T-helper 2 cell treated with Interferon-gamma antibody and Interleukin-4, amounts not matched to agents 5 μg/mL and 100 μg/mL, for 36 hours (primary cell): ENCODE results near the gene PELO.

ENCODE experiments used
- DNase-seq: peaks from one replicate; pipeline ENCODE4 v3.0.0; 2021; ENCODE audit warnings: low spot score
- H3K27ac Mint-ChIP-seq: one replicate; pipeline ENCODE4 v1.8.0; 2021; ENCODE audit warnings: mild to moderate bottlenecking, mixed read lengths
- H3K27me3 Mint-ChIP-seq: one replicate; pipeline ENCODE4 v1.8.0; 2021; ENCODE audit warnings: low read depth, mixed read lengths
- H3K36me3 Mint-ChIP-seq: one replicate; pipeline ENCODE4 v1.8.0; 2021; ENCODE audit warnings: low read depth, mixed read lengths
- H3K4me1 Mint-ChIP-seq: one replicate; pipeline ENCODE4 v1.8.0; 2021; ENCODE audit warnings: low read depth, mixed read lengths
- H3K4me3 Mint-ChIP-seq: one replicate; pipeline ENCODE4 v1.8.0; 2022; ENCODE audit warnings: mild to moderate bottlenecking, moderate library complexity, mixed read lengths
- H3K9me3 Mint-ChIP-seq: one replicate; pipeline ENCODE4 v1.8.0; 2021; ENCODE audit warnings: mixed read lengths

PELO gene

DNA sequence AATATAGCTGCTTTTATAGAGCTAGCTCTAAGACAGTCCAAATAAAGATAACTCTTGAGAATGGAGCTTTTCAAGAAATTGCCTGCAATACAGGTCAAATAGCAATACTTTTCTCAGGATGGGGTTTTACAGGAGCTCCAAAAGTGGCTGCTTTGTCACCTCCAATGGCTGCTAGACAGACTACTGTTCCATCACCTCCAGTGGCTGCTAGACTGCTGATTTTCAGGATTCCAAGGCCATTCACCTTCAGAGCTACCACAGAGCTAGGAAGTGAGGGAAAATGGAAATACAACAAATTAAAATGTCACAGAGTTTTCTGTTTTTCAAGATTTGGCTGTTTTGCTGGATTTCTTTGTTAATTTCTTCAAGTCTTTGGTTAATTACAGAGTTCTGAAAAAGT is 8.5 kb upstream of the PELO start:
- Mint-ChIP-seq H3K27ac (no peak overlapping the region), H3K36me3 (peaks cover 5% of the 10 kb centered on the region), H3K4me3 (no peak overlapping the region), H3K4me1 (peaks cover 17% of the 10 kb centered on the region), H3K27me3 (peaks cover 13% of the 10 kb centered on the region), H3K9me3 (no peaks in the 10 kb centered on the region)
- no peak for DNase-seq

DNA sequence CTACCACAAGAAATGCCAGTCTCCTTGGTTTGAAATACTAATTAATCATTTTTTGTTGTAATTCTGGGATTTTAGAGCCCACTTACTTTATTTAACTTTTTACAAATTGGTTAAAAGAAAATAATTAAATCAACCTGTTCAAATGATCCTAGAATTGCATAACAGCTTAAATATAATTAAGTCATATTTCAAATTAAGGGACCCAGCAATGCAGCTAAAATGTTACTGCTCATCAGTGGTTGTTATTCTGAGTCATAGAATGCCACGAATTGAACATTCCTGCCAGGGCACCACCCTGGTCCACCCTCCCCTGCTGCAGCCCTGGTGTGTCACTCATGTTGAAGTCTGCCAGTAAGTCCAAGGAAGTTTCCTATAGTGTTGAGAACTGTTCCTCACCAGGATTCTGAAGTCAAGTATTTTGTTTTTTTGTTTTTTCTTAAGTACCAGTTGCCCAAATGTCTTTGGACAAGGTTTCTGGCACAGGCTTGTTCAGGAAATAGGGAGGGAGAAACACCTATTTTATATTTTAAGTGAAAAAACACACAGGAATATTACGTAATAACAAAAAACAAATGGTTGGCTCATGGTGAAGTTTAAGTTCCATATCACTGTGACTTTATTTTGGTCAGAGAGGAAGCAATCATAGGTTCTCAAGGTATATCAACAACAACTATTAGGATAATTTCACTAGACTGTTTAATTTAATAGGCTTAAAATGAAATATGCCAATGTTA is 4.3 kb upstream of the PELO start:
- DNase-seq: no peak
- H3K4me1 Mint-ChIP-seq: peaks cover 11% of the 10 kb centered on the region
- H3K4me3 Mint-ChIP-seq: no peak overlapping the region
- no peaks in the 10 kb centered on the region for H3K9me3 Mint-ChIP-seq
- no peak overlapping the region for H3K27ac Mint-ChIP-seq
- H3K36me3 Mint-ChIP-seq: no peaks in the 10 kb centered on the region
- H3K27me3 Mint-ChIP-seq: peaks cover 31% of the 10 kb centered on the region

- no peaks in the 10 kb centered on the region for H3K9me3 Mint-ChIP-seq
- DNase-seq: no peak
- H3K27me3 Mint-ChIP-seq: peaks cover 44% of the 10 kb centered on the region
- no peak overlapping the region for H3K4me3 Mint-ChIP-seq
- peaks cover 14% of the 10 kb centered on the region for H3K4me1 Mint-ChIP-seq
- no peaks in the 10 kb centered on the region for H3K36me3 Mint-ChIP-seq
- H3K27ac Mint-ChIP-seq: no peak overlapping the region
Observed at GRCh38 chr5:52784737-52785136, 3.0 kb upstream of the PELO start.

- no peaks in the 10 kb centered on the region for H3K36me3 Mint-ChIP-seq
- H3K9me3 Mint-ChIP-seq: no peaks in the 10 kb centered on the region
- no peak for DNase-seq
- H3K27ac Mint-ChIP-seq: no peak overlapping the region
- peaks cover 21% of the 10 kb centered on the region for H3K4me1 Mint-ChIP-seq
- H3K4me3 Mint-ChIP-seq: no peak overlapping the region
- peaks cover 49% of the 10 kb centered on the region for H3K27me3 Mint-ChIP-seq
Observed at GRCh38 chr5:52786391-52786790, 1.3 kb upstream of the PELO start.

- Mint-ChIP-seq H3K36me3 (no peaks in the 10 kb centered on the region), H3K4me3 (peak overlapping the region; percentile 83), H3K4me1 (peaks cover 21% of the 10 kb centered on the region), H3K9me3 (no peaks in the 10 kb centered on the region), H3K27me3 (peaks cover 45% of the 10 kb centered on the region), H3K27ac (no peak overlapping the region)
- DNase-seq: no peak
Observed at GRCh38 chr5:52786949-52787599, 642 bp upstream of the PELO start.

GRCh38 chr5:52788505-52788821 is 747 bp downstream of the PELO start:
- H3K9me3 Mint-ChIP-seq: no peaks in the 10 kb centered on the region
- no peak overlapping the region for H3K27ac Mint-ChIP-seq
- DNase-seq: no peak
- H3K27me3 Mint-ChIP-seq: peaks cover 49% of the 10 kb centered on the region
- peaks cover 18% of the 10 kb centered on the region for H3K4me1 Mint-ChIP-seq
- H3K4me3 Mint-ChIP-seq: peak overlapping the region; percentile 83
- no peaks in the 10 kb centered on the region for H3K36me3 Mint-ChIP-seq

DNA sequence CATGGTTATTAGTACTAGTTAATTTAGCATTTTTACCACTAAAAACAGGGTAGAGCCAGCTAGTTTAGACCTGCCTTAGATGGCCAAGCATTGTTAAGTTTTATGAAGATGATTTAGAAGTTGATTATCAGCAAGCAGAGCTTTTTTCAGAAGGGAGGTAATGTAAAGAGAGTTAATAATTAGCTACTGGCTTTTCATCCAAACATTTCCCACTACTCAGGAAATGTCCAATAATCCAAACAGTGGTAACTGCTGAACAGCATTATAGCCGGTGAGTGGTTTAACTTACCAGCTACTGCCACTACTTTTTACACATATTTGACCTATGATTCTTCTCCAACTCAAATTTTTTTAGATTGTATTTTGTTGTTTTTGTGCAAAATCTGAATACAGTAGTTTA is 1.7 kb downstream of the PELO start:
- H3K27ac Mint-ChIP-seq: no peak overlapping the region
- H3K27me3 Mint-ChIP-seq: peaks cover 50% of the 10 kb centered on the region
- no peak overlapping the region for H3K4me3 Mint-ChIP-seq
- H3K9me3 Mint-ChIP-seq: no peaks in the 10 kb centered on the region
- DNase-seq: no peak
- no peaks in the 10 kb centered on the region for H3K36me3 Mint-ChIP-seq
- H3K4me1 Mint-ChIP-seq: peaks cover 17% of the 10 kb centered on the region

- Mint-ChIP-seq H3K27me3 (peaks cover 52% of the 10 kb centered on the region), H3K36me3 (no peaks in the 10 kb centered on the region), H3K4me1 (peaks cover 17% of the 10 kb centered on the region), H3K9me3 (no peaks in the 10 kb centered on the region), H3K27ac (no peak overlapping the region), H3K4me3 (no peak overlapping the region)
- DNase-seq: no peak
Observed at GRCh38 chr5:52789851-52790250, 2.1 kb downstream of the PELO start.

DNA sequence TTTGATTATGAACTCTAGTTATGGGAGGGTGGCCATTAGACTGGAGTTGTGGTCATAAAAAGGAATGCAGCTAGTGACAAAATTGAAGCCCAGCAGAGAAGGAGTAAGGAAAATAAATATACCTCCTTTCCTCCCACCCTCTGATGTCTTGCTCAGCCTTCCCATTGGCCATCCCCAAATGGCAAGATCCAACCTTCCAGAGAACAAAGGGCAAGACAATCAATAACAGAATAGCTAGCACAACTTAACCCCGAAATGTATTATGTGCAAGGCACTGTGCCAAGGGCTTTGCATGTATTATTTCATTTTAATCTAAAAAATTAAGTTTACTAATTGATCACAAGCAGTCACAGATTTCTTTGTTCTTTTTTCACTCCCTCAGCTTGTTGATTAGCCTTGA is 3.6 kb downstream of the PELO start:
- Mint-ChIP-seq H3K9me3 (no peaks in the 10 kb centered on the region), H3K27me3 (peaks cover 48% of the 10 kb centered on the region), H3K4me1 (peaks cover 17% of the 10 kb centered on the region), H3K36me3 (no peaks in the 10 kb centered on the region), H3K4me3 (no peak overlapping the region), H3K27ac (no peak overlapping the region)
- no peak for DNase-seq

- Mint-ChIP-seq H3K4me1 (peaks cover 27% of the 10 kb centered on the region), H3K27ac (no peak overlapping the region), H3K9me3 (no peaks in the 10 kb centered on the region), H3K27me3 (peaks cover 30% of the 10 kb centered on the region), H3K4me3 (no peak overlapping the region), H3K36me3 (no peaks in the 10 kb centered on the region)
- DNase-seq: no peak
Observed at GRCh38 chr5:52794519-52794918, 6.8 kb downstream of the PELO start.

GRCh38 chr5:52796031-52796430 is 8.3 kb downstream of the PELO start:
- Mint-ChIP-seq H3K4me3 (no peak overlapping the region), H3K27ac (no peak overlapping the region), H3K4me1 (peaks cover 25% of the 10 kb centered on the region), H3K9me3 (no peaks in the 10 kb centered on the region), H3K27me3 (peaks cover 19% of the 10 kb centered on the region), H3K36me3 (peaks cover 10% of the 10 kb centered on the region)
- no peak for DNase-seq

DNA sequence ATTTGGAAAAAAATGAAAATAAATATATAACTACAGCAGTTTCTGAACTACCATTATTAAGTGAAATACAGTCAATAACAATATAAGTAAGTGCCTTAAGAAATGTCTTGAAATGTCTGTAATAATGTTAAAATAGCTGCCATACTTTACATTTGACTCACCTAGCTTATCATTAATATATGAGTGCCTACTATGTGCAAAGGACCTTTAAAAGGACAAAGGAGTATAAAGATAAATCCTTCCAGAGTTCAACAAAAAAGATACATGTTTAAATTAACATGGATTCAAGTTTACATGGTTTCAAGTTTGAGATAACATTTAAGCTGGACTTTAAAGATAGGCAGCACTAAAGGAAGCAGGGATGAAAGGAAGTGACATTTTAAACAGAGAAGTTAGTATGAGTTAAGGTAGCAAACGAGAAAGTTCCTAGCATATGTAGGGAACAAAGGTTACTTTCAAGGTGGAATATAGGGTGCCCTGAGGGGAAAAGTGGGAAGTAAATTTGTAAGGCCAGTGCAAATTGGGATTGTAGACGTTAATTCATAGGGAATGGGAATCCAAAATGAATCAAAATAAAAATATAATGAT is 8.9 kb downstream of the PELO start:
- Mint-ChIP-seq H3K4me1 (peaks cover 31% of the 10 kb centered on the region), H3K27me3 (peaks cover 19% of the 10 kb centered on the region), H3K27ac (no peak overlapping the region), H3K36me3 (peaks cover 16% of the 10 kb centered on the region), H3K4me3 (no peak overlapping the region), H3K9me3 (no peaks in the 10 kb centered on the region)
- no peak for DNase-seq

- peak overlapping the region; percentile 97 for H3K27ac Mint-ChIP-seq
- H3K4me1 Mint-ChIP-seq: peaks cover 41% of the 10 kb centered on the region
- peak overlapping the region; percentile 98 for H3K4me3 Mint-ChIP-seq
- H3K27me3 Mint-ChIP-seq: peaks cover 11% of the 10 kb centered on the region
- H3K36me3 Mint-ChIP-seq: peaks cover 27% of the 10 kb centered on the region
- DNase-seq: no peak
- H3K9me3 Mint-ChIP-seq: no peaks in the 10 kb centered on the region
Observed at GRCh38 chr5:52798938-52799337, 11.2 kb downstream of the PELO start.

GRCh38 chr5:52799358-52799982 is 11.8 kb downstream of the PELO start:
- H3K36me3 Mint-ChIP-seq: peaks cover 31% of the 10 kb centered on the region
- DNase-seq: no peak
- H3K27me3 Mint-ChIP-seq: peaks cover 9% of the 10 kb centered on the region
- peak overlapping the region; percentile 97 for H3K27ac Mint-ChIP-seq
- H3K4me3 Mint-ChIP-seq: peak overlapping the region; percentile 98
- peaks cover 45% of the 10 kb centered on the region for H3K4me1 Mint-ChIP-seq
- no peaks in the 10 kb centered on the region for H3K9me3 Mint-ChIP-seq
